Right renal cortex interstitium (tissue), 3 donors: Measurements from ENCODE around the gene CLEC2D. TPM values are rescaled to one million over a fixed set of nuclear protein-coding genes. Genes with fewer than 3 reads are reported as not detected.

ENCODE experiments used
- polyA plus RNA-seq, 3 donors: library from polyadenylated mRNA; unstranded; fragments of 120-200 nt; gene quantifications; one replicate each; pipeline ENCODE4 v1.2.1, GENCODE V29; 2013; ENCODE audit not compliant: insufficient read length in 3 of 3

CLEC2D gene
- polyA plus RNA-seq, 3 donors: 9.9 to 14.3 (median 11.8) TPM

Other genes starting within 250 kb of the CLEC2D start
- gene KLRB1, start 61.8 kb upstream of the CLEC2D start, polyA plus RNA-seq: 1 to 10 TPM; 4.4 to 6.2 (median 5.5) TPM
- gene CLECL1, start 63.4 kb downstream of the CLEC2D start, polyA plus RNA-seq: under 1 TPM in 2 of 3 donors, not detected in 1; 0.19 to 0.41 TPM
- gene CD69, start 91.2 kb downstream of the CLEC2D start, polyA plus RNA-seq: 1 to 10 TPM; 1.6 to 3.8 (median 2.2) TPM
- gene KLRF1, start 157.8 kb downstream of the CLEC2D start, polyA plus RNA-seq: under 1 TPM; 0.55 to 0.78 (median 0.58) TPM
- 1 to 10 TPM; 3.5 to 4.8 (median 3.9) TPM for gene CLEC2B, start 199.6 kb downstream of the CLEC2D start, polyA plus RNA-seq
- gene KLRF2, start 211.8 kb downstream of the CLEC2D start, polyA plus RNA-seq: not detected